K562 (cell line): Measurements from ENCODE around the gene RHEX. TPM values are rescaled to one million over a fixed set of nuclear protein-coding genes. Genes with fewer than 3 reads are reported as not detected.

Experiments
- ATAC-seq: fragments of 200-7000 bp; cut with Tn5 transposase; 3 replicates; pipeline ENCODE4 v1.9.1; 2020; ENCODE audit warnings: moderate library complexity
- BruUV-seq: library from RNA; stranded (reverse); fragments of 400-500 nt; replicated peaks from 2 replicates; lab custom pipeline; 2021; lab: Mats Ljungman, UMichigan
- CTCF ChIA-PET: fragments of 300-600 bp; formaldehyde crosslinking; extraction: SDS; loops from one replicate; lab custom pipeline; 2021; ENCODE audit warnings: low intra/inter-chr PET ratio; lab: Yijun Ruan, JAX
- POLR2A ChIA-PET: fragments of 300-600, 350-650 bp; sonication (Branson Sonifier 250); formaldehyde crosslinking; extraction: SDS; loops from one replicate; lab custom pipeline; 2021; ENCODE audit warnings: antibody characterized with exemption, inconsistent platforms; lab: Yijun Ruan, JAX
- DNase-seq, 4 experiments: peaks; one replicate each; pipeline versions ENCODE4 v3.0.0 to v3.0.0-alpha.2; 2011 to 2018; ENCODE audit warnings: low spot score in 3 of 4, mixed read lengths in 3 of 4; ENCODE audit errors: extremely low read depth in 1 of 4
- FAIRE-seq: peaks from 2 replicates; lab custom pipeline; 2011; peaks lifted over from hg19 to GRCh38; lab: Jason Lieb, UNC
- H2AFZ ChIP-seq: 2 replicates; pipeline ENCODE4 v1.6.0; 2011; ENCODE audit warnings: low read depth, low read length, control low read depth, inconsistent platforms
- H3K27ac ChIP-seq: fragments of 200-600 bp; 3 replicates; pipeline ENCODE4 v1.8.0; 2011; ENCODE audit warnings: low read depth, mild to moderate bottlenecking, control low read depth, inconsistent platforms, low read length, moderate library complexity, mixed read lengths; ENCODE audit errors: extremely low read depth
- H3K27me3 ChIP-seq, 2 experiments: fragments of 300-600 bp in 1 of 2; 2 replicates in 1 of 2; 3 replicates in 1 of 2; pipeline versions ENCODE4 v1.6.0 to v1.8.0; 2011; ENCODE audit warnings: inconsistent platforms in 2 of 2, low read length in 2 of 2, mild to moderate bottlenecking in 1 of 2, mixed read lengths in 1 of 2, moderate library complexity in 1 of 2; ENCODE audit not compliant: control insufficient read depth in 2 of 2, insufficient read depth in 2 of 2
- H3K36me3 ChIP-seq: fragments of 300-600 bp; 3 replicates; pipeline ENCODE4 v1.8.0; 2011; ENCODE audit warnings: mild to moderate bottlenecking, low read length, inconsistent platforms; ENCODE audit not compliant: control insufficient read depth, insufficient read depth
- H3K4me1 ChIP-seq, 2 experiments: fragments of 200-600 bp in 1 of 2; replicated peaks in 1 of 2; 2 replicates in 1 of 2; 3 replicates in 1 of 2; pipeline versions ENCODE4 v1.5.1 to v1.8.0; 2011; ENCODE audit warnings: inconsistent platforms in 2 of 2, low read length in 2 of 2, mild to moderate bottlenecking in 1 of 2, mixed read lengths in 1 of 2, moderate library complexity in 1 of 2; ENCODE audit not compliant: control insufficient read depth in 2 of 2, insufficient read depth in 2 of 2
- H3K4me2 ChIP-seq: 2 replicates; pipeline ENCODE4 v1.6.1; 2011; ENCODE audit warnings: low read length, control low read depth, inconsistent platforms, mixed read lengths; ENCODE audit not compliant: insufficient read depth
- H3K4me3 ChIP-seq: fragments of 200-600 bp; sonication (generic), shearing (Covaris generic); 2 replicates; pipeline ENCODE4 v1.5.1; 2016; ENCODE audit warnings: control low read depth, inconsistent platforms
- H3K79me2 ChIP-seq: fragments of 200-600 bp; 3 replicates; pipeline ENCODE4 v1.8.0; 2011; ENCODE audit warnings: low read length, inconsistent platforms; ENCODE audit not compliant: control insufficient read depth, insufficient read depth
- H3K9ac ChIP-seq, 2 experiments: 2 replicates each; pipeline versions ENCODE4 v1.6.0 to v1.6.1; 2011; ENCODE audit warnings: low read depth in 2 of 2, low read length in 2 of 2, control low read depth in 1 of 2, inconsistent platforms in 1 of 2, mild to moderate bottlenecking in 1 of 2, mixed read lengths in 1 of 2; ENCODE audit not compliant: insufficient read depth in 1 of 2
- H3K9me1 ChIP-seq: one replicate; pipeline ENCODE4 v1.6.0; 2011; ENCODE audit warnings: inconsistent platforms, mild to moderate bottlenecking, low read length, moderate library complexity; ENCODE audit not compliant: control insufficient read depth, insufficient read depth
- H3K9me3 ChIP-seq: replicated peaks from 2 replicates; pipeline ENCODE4 v1.5.1; 2011; ENCODE audit warnings: low read depth, low read length, inconsistent platforms; ENCODE audit not compliant: control insufficient read depth, insufficient read depth
- H4K20me1 ChIP-seq: replicated peaks from 2 replicates; pipeline ENCODE4 v1.6.1; 2011; ENCODE audit warnings: low read length, inconsistent platforms, mixed read lengths; ENCODE audit not compliant: control insufficient read depth, insufficient read depth
- DMBX1 ChIP-seq: fragments of 250-450 bp; sonication (Bioruptor Pico); IDR thresholded peaks from 2 replicates; pipeline ENCODE4 v1.8.0; 2022; ENCODE audit warnings: inconsistent platforms, mild to moderate bottlenecking, moderate library complexity, borderline replicate concordance
- MXI1 ChIP-seq: IDR thresholded peaks from 2 replicates; pipeline ENCODE4 v1.6.1; 2011; ENCODE audit warnings: low read depth, mild to moderate bottlenecking, improper control_type of control experiment, low read length
- PHF8 ChIP-seq: fragments of 200-600 bp; sonication (generic); IDR thresholded peaks from 2 replicates; pipeline ENCODE4 v1.6.1; 2012; ENCODE audit warnings: mixed run types, mild to moderate bottlenecking, inconsistent platforms, low read length, moderate library complexity, borderline replicate concordance
- TCF3 ChIP-seq: sonication (generic); formaldehyde crosslinking; IDR thresholded peaks from 2 replicates; pipeline ENCODE4 v1.4.0; 2020; ENCODE audit warnings: mild to moderate bottlenecking, missing genetic modification reagents
- ZNF408 ChIP-seq: fragments of 250-450 bp; sonication (Bioruptor Pico); IDR thresholded peaks from 2 replicates; pipeline ENCODE4 v1.4.0; 2020; ENCODE audit warnings: low read depth, mild to moderate bottlenecking, moderate library complexity
- ZNF778 ChIP-seq: fragments of 450-650 bp; formaldehyde crosslinking; IDR thresholded peaks from 2 replicates; pipeline ENCODE4 v1.4.0; 2020; ENCODE audit warnings: mild to moderate bottlenecking, moderate library complexity
- WGBS: fragments of 100-300 bp; shearing (Covaris generic); methylation state at CpG from one replicate; pipeline ENCODE4 v1.1.6; 2016; ENCODE audit warnings: low coverage, mixed read lengths; ENCODE audit not compliant: insufficient coverage; ENCODE audit errors: missing lambda C conversion rate; 5-methylcytosine and 5-hydroxymethylcytosine counted together
- in situ Hi-C: fragments of 300-500 bp; cut with MboI; formaldehyde crosslinking; loops from 4 replicates; pipeline ENCODE4 v1.15.0; 2018; ENCODE audit warnings: inconsistent platforms, mixed read lengths
- intact Hi-C: fragments of 100-400 bp; cut with micrococcal nuclease; formaldehyde crosslinking; loops from 2 replicates; pipeline ENCODE4 v1.14.2; 2022
- polyA plus RNA-seq, 8 experiments: library from polyadenylated mRNA; depleted of rRNA in 4 of 8; stranded (reverse) in 5 of 8; unstranded in 3 of 8; fragments of >200 nt; fragmentation: Nextera tagmentation in 2 of 8; fragmentation: Illumina TruSeq in 1 of 8; extraction: Ambion mirVana in 2 of 8; extraction: Trizol in 1 of 8; gene quantifications; 2 replicates each; pipeline versions ENCODE4 v1.2.1 to v1.2.3, GENCODE V29; 2011 to 2014; ENCODE audit warnings: inconsistent platforms in 1 of 8, missing spikeins in 1 of 8
- total RNA-seq, 7 experiments: library from RNA; depleted of rRNA in 6 of 7; stranded (reverse); fragments of >200 nt in 6 of 7; fragmentation: Illumina TruSeq in 2 of 7; extraction: Trizol in 2 of 7; gene quantifications; 2 replicates each; pipeline versions ENCODE4 v1.2.1 to v1.2.3, GENCODE V29; 2011 to 2021; ENCODE audit warnings: low replicate concordance in 1 of 7
- TF ChIP-seq, protein P1 (sequence below): fragments of 450-650 bp; IDR thresholded peaks from one replicate; pipeline ENCODE4 v1.6.1; 2018; ENCODE audit warnings: mild to moderate bottlenecking, moderate library complexity; ENCODE audit not compliant: partially characterized antibody

The RHEX gene
- total and polyA plus RNA-seq, 9 of the 15 experiments (the other 6 are each of a cell fraction or from before 2014, with no cell fraction given): not detected

GRCh38 chr1:206030191-206030590 lies 22.8 kb upstream of the RHEX start:
- ATAC-seq (no peak), FAIRE-seq (no peak), DNase-seq (no peak)
- Histone ChIP-seq H4K20me1 (no peaks in the 10 kb centered on the region), H3K4me2 (no peak overlapping the region), H2AFZ (no peak overlapping the region), H3K4me1 (no peaks in the 10 kb centered on the region), H3K9ac (no peak overlapping the region), H3K9me3 (no peaks in the 10 kb centered on the region), H3K36me3 (no peaks in the 10 kb centered on the region), H3K9me1 (no peaks in the 10 kb centered on the region), H3K27ac (no peak overlapping the region), H3K27me3 (peaks cover 19 to 40% of the 10 kb centered on the region in 2 experiments), H3K79me2 (no peaks in the 10 kb centered on the region), H3K4me3 (no peak overlapping the region)
- ChIA-PET POLR2A (interaction anchor here (1.1 to 2.0 kb wide), 3 partner anchors 9 to 80 kb away, joined by 3 to 6 read pairs (median 4); no protein-coding TSS in a partner anchor), CTCF (interaction anchor here (2.5 kb wide), 1 partner anchor 76 kb away, joined by 30 read pairs; no protein-coding TSS in a partner anchor)
- no TSS peak for BruUV-seq
- WGBS: 5% methylated on average over 4 of the region's 4 CpGs
- intact Hi-C loops (loop anchor here (1.0 kb wide), 1 partner anchor 76 kb away; no protein-coding TSS in a partner anchor), in situ Hi-C loops (no loop called here)
- TF ChIP-seq ZNF778: no peak
- TF ChIP-seq TCF3 (CRISPR knock-in tag): no peak
- no peak for TF ChIP-seq ZNF408
- no peak for TF ChIP-seq MXI1
- no peak for TF ChIP-seq PHF8
- TF ChIP-seq, protein P1, sequence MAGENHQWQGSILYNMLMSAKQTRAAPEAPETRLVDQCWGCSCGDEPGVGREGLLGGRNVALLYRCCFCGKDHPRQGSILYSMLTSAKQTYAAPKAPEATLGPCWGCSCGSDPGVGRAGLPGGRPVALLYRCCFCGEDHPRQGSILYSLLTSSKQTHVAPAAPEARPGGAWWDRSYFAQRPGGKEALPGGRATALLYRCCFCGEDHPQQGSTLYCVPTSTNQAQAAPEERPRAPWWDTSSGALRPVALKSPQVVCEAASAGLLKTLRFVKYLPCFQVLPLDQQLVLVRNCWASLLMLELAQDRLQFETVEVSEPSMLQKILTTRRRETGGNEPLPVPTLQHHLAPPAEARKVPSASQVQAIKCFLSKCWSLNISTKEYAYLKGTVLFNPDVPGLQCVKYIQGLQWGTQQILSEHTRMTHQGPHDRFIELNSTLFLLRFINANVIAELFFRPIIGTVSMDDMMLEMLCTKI: no peak
- TF ChIP-seq DMBX1 (CRISPR knock-in tag): no peak
